ENCODE measurements around the gene LIM2.

The LIM2 gene

DNA sequence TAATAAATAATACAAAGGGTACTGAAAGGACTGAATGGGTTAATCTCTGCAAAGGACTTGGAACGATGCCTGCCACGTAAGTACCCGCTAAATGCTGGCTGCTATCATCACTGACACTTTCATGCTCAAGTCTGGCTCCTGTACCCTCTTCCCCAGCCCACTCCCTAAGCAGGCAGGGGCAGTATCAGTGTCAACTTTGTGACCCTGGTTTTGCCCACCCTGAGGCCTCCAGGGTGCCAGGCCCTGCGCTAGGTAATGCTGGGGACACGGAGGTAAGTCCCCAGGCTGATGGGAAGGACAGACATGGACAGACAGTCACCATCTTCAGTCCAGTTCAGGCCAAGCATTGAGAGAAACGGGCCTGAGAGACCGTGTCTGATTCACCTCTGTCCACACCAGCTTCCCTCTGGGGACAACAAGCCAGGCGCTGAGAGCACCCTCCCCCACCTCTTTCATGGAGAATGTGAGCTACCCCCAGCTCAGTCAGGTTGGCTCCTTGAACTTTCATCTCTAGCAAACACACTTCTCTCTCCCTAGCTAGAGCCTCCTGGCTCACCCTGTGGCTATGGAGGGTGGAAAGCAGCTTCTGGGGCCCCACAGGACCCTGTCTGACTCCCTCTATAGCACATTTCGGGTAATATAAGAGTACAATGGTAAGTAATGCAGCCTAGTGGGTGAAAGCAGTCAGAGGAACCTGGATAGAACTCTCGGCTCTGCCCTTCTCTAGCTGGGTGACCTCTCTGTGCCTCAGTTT lies 22.4 kb downstream of the LIM2 start:
- DNase-seq = peak; percentile 27

DNA sequence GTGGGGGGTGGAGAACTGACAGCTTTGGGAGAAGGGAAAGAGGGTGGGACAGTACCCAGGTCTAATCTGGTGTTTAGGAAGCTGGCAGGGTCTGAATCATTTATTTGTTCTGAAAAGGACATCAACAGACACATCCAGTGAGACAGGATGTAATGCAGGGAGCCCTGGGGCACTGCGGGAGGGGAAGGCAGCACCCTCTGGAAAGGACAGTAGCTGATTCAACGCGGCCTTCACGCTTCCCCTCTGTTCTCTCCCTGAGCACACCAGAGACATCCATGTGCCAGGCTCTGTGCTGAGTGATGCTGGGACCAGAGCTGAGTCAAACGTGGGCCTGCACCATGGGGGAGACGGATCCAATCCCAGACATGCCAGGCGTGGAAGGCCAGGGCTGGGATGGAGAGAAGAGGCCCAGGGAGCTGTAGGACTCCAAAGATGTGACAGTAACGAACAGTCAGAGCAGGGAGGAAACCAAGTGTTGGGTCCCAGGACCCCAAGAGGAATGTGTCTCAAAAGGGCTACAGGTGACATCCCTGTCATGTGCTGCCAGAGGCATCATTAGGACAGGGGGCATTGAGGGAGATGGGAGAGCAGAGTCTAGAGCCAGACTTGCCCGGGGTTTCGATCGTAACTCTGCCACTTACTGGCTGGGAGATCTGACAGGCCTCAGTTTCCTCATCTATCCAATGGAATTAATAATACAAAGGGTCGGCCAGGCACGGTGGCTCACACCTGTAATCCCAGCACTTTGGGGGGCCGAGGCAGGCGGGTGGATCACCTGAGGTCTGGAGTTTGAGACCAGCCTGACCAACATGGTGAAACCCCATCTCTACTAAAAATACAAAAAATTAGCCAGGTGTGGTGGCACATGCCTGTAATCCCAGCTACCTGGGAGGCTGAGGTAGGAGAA lies 23.3 kb downstream of the LIM2 start:
- no peak for DNase-seq

DNA sequence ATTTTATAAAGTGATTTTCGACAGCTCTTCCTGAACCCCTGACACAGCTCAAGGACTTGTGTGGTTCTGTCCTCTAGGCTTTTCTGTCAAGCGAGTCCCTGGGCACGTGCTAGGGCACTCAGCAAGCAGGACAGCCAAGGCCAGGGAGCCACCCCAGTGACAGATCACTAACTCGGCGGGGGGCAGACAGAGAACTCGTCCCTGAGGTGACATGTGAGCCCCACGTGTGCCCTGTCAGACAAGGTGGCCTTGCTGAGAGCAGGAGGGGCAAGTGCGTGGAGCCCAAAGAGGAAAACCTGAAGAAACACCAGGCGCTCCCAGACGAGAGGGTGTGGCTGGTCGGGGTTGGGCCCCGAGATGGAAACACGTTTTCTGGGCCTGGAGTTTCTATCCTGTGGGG lies 26.5 kb downstream of the LIM2 start:
- no peak for DNase-seq

DNA sequence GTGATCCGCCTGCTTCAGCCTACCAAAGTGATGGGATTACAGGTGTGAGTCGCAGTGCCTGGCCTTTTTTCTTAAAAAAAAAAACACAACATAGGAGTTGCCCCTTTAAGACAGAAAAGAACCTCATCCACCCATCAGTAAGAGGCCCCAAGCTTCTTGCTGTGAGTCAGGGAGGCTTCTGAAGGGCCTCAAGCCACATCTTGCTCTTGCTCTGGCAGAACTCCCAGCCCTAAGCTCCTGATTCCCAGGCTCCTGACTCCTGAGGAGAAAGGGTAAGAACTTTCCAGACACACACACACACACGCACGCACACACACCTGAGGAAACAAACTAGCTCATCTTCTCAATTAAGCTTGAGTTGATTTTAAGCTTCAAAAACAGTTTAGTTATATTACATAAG lies 28.5 kb downstream of the LIM2 start:
- DNase-seq = no peak

DNA sequence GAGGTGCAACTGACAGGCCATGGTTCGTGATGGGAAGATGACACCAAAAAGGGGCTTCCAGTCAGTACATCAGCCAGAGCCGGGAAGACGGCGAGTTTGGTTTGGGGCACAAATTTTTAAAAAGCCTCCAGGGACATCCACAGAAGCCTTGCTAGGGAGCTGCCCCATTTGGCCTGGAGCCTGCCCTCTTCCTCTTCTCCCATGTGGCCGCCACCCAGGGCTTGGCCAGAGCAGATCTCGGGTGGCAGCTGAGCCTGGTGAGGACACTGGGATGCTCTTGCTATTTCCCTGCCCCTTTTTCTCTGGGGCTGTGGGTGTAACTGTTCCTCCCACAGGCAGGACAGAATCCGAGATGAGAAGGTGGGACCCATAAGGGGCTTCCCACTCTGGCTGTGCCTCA lies 29.8 kb downstream of the LIM2 start:
- no peak for DNase-seq

DNA sequence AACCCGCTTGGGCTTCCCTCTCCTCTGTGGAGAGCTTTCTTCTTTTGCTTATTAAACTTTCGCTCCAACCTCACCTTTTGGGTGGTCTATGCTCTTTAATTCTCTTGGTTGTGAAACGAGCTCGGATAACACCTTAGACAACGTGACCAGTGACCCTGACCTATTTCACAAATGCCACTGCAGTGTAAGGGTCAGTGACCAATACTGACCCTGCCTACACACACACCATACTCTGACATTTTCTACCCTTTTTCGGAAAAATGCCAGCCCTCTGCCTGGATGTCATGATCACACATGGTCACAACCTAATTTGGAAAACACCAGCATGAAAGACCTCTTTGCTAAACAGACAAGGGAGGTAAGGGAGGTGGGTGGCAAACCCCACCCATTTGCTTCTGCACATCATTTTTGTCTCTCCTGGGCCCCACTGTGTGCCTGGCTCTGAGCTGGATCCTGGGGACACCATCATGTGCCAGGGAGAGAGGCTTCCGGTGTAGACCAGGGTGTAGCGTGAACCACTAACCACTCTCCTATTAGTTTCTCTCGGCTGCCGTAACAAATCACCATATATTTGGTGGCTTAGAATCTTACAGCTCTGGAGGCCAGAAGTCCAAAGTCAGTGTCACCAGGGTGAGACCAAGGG lies 31.5 kb downstream of the LIM2 start:
- no peak for DNase-seq

DNA sequence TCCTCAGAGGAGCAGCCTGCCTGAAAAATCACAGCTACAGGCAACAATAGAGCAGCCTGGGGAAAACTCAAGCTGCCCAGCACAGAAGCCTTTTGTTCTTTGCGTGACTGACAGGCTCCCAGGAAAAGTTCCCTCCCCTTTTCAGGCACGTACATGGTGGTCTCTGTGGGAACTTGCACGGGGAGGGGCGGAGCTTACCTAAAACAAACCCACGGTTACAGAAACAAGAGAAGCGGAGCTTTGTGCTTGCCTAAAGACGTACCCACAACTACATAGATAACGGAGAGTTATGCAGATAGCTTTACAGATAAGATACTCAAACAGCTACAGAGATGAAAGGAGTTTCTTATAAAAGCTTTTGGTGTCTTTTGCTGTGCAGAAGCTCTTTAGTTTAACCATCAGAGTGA lies 33.0 kb downstream of the LIM2 start:
- no peak for DNase-seq

DNA sequence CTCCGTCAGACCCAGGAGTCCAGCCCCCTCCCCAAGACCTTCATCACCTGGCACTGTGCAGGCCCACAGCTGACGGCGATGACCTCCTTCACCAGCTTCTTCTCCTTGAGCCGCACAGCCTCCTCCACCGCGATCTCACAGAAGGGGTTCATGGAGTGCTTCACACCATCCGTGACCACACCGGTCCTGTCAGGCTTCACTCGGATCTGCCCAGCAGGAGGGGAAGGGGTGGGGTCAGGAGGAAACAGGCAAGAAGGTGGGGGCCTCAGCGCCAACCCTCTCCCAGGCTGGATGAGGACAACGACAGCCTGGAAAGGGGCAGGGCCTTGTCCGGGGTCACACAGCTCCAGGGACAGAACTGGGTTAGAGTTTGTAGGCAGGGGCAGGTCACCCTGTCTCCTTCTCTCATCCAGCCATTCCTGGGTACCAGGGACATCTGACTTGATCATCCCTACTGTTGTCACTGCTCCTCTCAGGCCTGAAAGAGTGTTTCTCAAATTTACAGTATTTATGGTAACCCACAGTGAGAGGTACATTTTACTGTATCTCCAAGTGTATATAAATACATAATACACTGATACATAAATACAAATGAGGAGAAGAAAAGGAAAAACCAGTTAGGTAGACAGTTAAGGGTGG lies 33.6 kb downstream of the LIM2 start:
- no peak for DNase-seq

DNA sequence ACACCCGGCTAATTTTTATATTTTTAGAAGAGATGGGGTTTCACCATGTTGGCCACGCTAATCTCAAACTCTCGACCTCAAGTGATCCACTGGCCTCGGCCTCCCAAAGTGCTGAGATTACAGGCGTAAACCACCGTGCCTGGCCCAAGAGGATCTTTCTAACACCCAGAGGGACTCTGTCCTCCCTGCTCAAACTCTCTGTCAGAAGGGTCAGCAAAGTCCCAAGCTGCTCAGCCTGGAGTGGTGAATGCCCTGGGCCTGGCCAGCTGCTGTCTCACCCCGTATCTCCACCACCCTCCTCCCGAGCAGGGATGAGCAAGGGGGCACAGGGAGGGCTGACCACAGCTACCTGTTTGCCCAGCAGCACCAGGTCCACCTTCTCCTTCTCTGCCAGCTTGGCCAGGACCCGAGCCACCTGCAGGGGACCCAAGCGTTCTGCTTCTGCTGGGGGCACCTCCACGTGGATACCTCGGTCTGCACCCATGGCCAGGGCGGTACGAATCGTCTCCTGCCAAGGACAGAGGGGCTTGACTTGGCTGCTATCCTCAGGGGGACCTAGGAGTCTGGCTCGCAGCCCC lies 34.9 kb downstream of the LIM2 start:
- DNase-seq = no peak

DNA sequence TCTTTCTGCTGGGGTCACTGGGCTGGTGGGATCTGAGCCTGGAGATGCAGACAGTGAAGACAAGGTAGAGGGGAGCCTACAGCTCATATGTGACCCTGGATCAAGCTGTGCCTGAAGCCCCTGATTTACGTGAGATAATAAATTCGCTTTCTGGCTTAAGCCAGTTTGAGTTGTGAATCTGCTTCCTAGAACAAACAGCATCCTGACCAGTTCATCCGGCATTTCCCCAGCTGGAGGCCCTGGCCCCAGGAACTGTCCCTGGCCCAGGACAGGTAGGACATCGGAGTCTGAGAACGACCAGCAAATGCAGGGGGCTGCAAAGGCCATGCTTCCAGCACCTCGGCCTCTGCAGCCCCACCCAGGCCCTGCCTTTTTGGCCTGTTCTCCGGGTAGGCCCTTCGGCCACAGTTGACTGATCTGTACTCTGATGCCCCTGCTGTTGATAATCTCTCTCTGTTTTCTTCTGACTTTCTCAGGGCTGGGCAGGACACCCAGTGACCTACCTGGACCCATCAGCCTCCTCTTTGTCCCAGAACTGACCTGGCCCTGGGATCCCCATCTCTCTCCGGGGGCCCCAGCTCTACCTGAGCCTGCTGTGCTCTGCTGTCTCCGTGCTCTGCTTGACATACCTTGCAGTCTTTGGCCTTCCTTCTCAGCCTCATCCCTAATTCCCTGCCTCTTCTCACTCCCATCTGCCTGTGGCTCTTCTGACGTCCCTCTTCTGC lies 36.3 kb downstream of the LIM2 start:
- no peak for DNase-seq

DNA sequence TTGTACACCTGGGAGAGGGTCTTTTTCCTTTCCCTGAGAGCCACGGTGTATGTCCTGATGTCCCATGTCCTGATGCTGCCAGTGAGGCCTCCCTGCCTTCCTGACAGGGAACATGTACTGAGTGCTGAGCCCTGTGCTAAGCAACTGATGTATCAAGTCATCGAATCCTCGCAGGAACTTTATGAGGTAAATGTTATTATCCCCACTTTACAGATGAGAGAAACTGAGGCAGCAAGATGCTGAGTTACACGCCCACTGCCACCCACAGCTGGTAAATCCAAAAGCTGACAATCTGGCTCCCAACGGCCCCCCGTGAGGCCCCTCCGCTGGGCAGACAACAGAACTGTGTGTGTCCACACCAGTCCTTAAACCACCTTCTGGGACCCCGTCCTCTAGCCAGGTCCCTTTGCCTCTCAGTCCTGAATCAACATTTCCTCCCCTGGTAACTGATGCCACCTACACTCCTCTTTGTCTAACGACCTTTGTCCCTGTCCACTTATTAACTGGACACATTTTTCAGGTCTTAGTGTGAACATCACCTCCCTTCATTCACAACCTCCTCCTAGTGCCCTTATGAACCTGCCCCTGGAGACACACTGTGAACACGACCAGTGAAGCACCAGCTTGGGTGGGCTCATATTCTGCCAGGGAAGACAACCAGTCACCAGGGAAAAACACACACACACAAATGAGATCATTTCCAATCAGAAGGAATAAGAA lies 40.4 kb downstream of the LIM2 start:
- no peak for DNase-seq

DNA sequence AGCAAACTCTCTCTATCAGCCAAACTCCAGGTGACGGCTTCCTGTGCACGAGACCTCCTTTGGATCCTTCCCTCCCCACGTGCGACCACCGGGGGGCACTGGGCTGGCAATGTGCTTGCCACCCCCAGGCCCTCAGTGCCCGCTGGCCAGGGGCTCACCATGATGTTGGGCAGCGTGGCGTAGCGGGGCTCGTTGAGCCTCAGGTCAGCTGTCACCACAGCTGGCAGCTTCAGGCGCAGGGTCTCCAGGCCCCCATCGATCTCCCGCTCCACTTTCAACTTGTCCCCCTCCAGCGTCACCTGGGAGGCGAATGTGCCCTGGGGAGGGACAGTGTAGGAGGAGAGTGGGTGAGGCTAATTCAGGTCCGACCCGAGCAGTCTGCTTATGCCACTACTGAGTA lies 41.0 kb downstream of the LIM2 start:
- DNase-seq = no peak

DNA sequence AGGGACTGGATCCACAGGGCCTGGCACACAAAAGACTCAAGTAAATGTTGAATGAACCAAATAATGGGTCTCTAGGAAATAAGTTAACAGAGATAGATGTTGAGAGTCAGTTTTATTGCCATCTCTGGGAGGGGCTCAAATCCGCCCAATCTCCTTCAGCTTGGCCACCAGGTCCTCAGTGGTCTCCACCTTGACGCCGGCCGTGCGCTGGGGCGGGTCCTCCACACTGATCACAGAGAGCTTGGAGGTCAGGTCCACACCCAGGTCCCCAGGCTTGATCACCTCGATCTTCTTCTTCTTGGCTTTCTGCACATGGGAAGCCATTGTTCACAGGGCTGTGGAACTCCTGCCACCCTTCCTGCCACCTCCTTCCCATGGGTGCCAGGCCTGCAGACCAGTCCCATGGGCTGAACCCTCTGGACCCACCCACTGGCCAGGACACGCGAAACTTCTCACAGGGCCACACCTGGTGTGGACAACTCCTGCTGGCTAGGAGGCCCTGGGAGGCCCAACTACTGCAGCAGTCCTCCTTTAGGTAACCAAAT lies 42.6 kb downstream of the LIM2 start:
- DNase-seq = no peak

DNA sequence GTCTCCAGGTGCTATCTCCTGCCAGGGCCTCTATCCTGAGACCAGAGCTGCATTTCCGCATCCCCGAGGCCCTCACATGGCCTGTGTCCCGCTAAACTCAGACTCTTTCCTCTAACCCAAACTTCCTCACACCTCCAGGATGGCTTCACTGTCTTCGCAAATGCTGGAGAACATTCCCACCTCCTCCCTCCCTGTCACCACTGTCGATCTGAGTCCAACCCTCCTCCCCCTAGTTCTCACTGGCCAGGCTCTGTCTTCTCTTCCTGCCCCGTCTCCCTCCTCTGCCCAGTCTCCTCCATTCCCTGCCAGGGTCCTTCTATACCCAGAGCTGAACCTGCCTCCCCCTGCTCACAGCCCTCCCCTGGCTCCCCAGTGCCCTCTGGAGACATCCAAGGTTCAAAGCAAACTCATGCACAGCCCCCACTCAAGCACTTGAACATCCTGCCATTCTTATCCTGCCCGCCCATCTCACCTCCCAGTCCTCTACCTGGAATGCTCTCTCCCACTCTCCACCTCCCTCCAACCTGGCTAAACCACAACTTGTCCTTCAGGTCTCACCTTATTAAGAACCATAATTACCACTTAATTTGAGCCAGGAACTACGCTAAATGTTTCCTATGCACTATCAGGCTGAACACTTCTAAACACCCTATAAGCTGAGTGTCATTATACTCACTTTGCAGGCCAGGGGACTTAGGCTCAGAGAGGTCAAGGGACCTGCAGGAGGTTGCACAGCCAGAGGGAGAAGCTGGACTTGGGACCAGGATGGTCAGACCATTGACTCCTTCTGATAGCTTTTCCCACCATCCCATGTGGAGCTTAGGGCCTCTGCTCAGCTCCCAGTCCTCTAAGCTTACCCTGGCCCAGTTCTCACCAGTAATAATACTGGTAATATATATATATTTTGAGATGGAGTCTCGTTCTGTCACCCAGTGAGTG lies 44.9 kb downstream of the LIM2 start:
- no peak for DNase-seq

DNA sequence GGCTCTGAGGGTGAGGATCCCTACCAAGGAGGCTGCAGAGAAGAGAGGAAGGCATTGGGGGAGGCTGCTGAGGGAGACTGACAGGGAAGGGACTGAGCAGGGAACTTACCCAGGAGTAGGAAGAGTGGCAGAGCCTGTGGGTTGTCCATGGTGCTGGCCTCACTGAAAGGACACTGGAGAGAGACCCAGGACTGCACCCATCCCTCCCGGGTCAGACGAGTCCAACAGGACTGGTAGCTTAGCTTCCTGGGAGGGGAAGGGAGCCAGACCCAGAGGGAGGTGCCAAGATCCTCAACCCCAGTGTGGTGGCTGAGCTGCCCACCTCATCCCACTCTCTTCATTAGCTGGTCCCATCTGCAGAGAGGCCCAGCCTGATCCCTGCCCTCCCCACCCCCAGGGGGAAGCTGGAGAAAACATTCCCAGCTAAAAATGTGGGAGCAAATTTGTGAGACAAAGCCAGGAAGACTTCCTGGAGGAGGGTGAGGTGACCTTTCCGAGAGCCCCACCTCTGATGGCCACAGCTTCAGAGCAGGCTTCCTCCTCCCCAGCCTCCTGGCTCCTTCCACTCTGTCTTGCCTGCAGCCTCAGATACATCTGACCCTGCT lies 45.7 kb downstream of the LIM2 start, which contains the start of gene VSIG10L:
Gene VSIG10L, minus strand, starts transcription at position 164 of the 605 bp plus-strand sequence. Its CDS starts 15 bp downstream, at position 149.
- DNase-seq = peak; percentile 8

DNA sequence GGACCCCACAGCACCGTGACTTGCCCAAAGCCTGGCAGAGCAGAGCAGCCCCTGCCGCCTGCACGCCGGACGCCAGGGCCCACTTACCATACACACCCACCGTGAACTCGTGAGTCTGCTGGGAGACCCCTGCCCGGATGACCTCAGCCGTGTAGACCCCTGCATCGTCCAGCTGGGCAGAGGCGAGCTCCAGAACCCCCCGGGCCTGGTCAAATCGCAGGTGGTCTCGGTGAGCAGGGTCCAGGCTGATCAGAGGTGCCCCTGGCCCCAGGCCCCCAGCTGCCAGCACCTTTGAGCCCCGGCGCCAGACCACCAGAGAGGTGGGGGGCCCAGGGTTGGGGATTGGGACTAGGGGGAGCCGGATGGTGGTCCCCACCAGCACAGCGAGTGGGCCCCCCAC lies 46.7 kb downstream of the LIM2 start:
- no peak for DNase-seq

DNA sequence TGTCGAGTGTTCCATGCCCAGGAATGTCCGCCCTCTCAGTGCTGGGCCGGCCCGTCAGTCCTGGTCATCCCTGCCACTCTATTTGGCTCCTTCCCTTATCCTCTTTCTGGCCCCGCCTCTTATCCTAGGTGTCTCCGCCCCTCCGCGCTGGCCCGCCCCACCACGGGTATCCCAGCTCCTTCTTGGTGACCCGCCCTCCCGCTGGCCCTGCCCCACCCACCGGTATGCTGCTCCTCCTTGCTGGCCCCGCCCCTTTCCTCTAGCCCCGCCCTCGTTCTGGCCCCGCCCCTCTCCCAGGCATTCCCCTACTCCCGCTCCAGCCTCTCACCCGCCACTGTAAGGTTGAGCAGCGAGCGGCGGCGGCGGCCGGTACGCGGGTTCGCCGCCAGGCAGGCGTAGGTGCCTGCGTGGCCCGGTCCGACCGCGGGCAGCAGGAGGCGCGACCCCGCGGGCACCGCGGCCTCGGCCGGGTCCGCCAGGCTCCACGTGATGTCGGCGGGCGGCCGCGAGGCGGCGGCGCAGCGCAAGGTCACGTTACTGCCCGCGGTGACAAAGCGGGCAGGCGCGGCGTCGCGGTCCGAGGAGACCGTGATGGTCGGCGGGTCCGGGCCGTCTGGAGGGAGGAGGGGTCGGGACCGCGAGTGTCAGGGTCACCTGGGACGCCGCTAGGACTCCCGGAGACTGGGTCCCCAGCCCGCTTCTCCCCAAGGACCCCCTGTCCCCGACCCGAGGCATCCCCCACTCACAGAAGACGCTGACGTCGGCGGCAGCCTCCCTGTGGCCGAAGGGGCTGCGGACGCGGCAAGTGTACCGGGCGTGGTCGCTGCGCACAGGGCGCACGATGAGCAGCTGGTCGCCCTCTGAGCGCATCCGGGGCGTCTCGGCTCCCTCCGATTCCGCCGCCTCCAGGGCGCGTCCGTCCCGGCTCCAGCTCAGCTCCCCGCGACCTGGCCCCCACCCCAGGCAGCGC lies 47.8 kb downstream of the LIM2 start:
- peak; percentile 99 for DNase-seq

DNA sequence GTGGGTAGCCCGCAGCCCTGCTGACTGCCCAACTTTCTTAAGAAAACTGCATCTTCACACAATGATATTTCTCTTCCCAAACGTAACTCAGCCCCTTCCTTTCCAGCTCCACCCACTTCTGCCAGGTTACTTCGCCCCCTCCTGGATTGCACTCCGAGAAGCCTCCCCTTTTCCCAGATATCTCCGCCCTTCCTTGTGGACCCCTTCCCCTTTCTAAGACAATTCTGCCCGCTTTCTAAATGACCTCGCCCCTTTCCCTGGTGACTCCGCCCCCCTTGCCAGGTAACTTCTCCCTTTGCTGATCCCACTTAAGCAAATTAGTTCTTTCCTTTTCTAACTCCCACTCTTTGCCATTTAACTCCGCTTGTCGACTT lies 48.5 kb downstream of the LIM2 start:
- no peak for DNase-seq

All from inflammatory macrophage treated with lipopolysaccharide for 4 hours (primary cell).